ENCODE results near the gene C2orf72.

DNA sequence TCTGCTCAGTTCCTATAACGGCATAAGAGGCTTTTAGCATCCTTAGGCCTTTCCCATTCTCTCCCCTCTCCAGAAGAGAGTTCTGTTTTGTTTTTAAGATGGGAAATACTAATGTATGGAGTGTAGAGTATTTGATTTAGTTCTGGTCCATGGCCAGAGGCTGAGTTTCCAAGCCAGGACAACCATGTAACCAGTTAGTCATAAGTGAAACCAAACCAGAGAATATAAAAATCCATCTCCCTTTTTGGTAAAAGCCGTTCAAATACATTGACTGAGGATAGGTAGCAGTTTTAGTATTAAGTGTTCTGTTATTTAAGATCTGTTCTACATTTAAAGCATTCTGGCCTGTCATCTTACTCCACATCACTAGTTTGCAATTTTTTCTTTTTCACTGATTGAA, 22.4 kb downstream of the C2orf72 start:
- TF ChIP-seq, protein P1, sequence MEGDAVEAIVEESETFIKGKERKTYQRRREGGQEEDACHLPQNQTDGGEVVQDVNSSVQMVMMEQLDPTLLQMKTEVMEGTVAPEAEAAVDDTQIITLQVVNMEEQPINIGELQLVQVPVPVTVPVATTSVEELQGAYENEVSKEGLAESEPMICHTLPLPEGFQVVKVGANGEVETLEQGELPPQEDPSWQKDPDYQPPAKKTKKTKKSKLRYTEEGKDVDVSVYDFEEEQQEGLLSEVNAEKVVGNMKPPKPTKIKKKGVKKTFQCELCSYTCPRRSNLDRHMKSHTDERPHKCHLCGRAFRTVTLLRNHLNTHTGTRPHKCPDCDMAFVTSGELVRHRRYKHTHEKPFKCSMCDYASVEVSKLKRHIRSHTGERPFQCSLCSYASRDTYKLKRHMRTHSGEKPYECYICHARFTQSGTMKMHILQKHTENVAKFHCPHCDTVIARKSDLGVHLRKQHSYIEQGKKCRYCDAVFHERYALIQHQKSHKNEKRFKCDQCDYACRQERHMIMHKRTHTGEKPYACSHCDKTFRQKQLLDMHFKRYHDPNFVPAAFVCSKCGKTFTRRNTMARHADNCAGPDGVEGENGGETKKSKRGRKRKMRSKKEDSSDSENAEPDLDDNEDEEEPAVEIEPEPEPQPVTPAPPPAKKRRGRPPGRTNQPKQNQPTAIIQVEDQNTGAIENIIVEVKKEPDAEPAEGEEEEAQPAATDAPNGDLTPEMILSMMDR (conservative IDR thresholded peaks at IDR 0.05), result no peak
- no peak for TF ChIP-seq EZH2 (IDR thresholded peaks at IDR 0.05; ENCODE audit: low read depth)

Data from PC-9 (cell line).